Astrocyte of the spinal cord (primary cell): Measurements from ENCODE around the gene PPM1M.

ENCODE experiments used
- DNase-seq: peaks from one replicate; pipeline ENCODE4 v3.0.0; 2011; ENCODE audit warnings: low read depth, low spot score
- H3K4me3 ChIP-seq: 2 replicates; pipeline ENCODE4 v1.5.1; 2011; ENCODE audit warnings: low read depth, mild to moderate bottlenecking, low read length, moderate library complexity
- in situ Hi-C: cut with HindIII; loops from 2 replicates; pipeline ENCODE4 v1.10.0; 2017; ENCODE audit warnings: low sequenced_read_pairs
- TF ChIP-seq, protein P1 (sequence below): IDR thresholded peaks from 2 replicates; pipeline ENCODE4 v1.5.1; 2012; ENCODE audit warnings: low read depth, mild to moderate bottlenecking, low read length, inconsistent platforms

Gene PPM1M

DNA sequence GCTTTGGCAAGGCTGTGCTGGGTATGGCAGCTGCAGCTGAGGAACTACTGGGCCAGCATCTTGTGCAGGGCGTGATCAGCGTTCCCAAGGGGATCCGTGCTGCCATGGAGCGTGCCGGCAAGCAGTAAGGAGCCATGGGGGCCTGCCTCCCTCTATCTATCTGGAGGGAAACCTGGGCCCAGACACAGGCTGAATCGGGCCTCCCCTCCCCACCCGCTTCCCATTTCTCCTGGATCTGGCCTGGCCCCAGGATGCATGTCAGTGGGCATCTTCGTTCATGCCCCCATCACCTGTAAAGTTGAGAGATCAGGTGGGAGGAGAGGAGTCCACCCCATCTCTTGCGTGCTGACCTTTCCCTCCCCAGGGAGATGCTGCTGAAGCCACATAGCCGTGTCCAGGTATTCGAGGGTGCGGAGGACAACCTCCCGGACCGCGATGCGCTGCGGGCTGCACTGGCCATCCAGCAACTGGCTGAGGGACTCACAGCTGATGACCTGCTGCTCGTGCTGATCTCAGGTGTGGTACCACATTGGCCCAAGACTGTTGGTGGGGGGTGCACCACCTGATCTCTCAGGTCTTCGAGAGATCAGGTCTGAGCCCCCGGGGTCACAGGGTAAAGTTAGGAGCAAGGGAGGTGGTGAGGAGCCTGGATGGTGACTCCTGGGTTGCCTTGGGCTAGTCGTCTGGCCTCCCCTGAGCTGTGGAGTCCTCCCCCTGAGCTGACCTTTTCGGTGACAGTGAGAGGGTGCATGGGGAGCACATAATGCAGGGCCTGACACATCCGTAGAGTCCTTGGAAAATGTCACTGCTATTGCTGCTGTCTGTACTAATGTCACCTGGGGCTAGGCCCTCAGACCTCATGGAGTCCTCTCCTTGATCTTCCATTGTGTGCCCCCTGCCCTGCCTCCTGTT, 45.3 kb downstream of the PPM1M start:
- TF ChIP-seq, protein P1, sequence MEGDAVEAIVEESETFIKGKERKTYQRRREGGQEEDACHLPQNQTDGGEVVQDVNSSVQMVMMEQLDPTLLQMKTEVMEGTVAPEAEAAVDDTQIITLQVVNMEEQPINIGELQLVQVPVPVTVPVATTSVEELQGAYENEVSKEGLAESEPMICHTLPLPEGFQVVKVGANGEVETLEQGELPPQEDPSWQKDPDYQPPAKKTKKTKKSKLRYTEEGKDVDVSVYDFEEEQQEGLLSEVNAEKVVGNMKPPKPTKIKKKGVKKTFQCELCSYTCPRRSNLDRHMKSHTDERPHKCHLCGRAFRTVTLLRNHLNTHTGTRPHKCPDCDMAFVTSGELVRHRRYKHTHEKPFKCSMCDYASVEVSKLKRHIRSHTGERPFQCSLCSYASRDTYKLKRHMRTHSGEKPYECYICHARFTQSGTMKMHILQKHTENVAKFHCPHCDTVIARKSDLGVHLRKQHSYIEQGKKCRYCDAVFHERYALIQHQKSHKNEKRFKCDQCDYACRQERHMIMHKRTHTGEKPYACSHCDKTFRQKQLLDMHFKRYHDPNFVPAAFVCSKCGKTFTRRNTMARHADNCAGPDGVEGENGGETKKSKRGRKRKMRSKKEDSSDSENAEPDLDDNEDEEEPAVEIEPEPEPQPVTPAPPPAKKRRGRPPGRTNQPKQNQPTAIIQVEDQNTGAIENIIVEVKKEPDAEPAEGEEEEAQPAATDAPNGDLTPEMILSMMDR = no peak
- no peak overlapping the region for H3K4me3 ChIP-seq
- DNase-seq = no peak
- in situ Hi-C loops = no loop called here

DNA sequence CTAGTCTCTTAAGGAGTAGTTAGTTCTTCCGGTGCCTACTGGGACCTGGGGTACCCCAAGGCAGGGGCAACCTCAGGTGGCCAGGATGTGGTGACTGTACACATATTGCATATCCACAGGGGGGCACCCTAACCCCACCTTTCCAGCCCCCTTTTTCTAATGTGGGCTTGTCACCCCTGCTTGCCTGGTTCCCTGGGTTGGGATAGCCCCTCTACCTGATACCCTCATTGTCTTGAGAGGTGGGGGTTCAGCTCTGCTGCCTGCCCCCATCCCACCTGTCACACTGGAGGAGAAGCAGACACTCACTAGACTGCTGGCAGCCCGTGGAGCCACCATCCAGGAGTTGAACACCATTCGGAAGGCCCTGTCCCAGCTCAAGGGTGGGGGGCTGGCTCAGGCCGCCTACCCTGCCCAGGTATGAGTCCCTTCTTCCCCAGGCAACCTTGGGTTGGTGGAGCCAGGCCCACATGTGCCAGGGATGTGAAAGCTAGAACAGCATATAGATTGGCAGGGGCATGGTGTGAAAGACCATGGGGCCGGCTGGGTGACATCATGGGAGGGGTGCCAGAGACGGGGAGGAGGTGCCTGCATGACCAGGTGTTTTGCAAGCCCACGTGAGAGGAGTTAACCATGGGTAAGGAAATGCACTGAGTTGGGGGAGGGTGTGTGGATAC, 46.1 kb downstream of the PPM1M start:
- no peak for DNase-seq
- TF ChIP-seq, protein P1 = peak; percentile 51
- no peak overlapping the region for H3K4me3 ChIP-seq
- in situ Hi-C loops = no loop called here

DNA sequence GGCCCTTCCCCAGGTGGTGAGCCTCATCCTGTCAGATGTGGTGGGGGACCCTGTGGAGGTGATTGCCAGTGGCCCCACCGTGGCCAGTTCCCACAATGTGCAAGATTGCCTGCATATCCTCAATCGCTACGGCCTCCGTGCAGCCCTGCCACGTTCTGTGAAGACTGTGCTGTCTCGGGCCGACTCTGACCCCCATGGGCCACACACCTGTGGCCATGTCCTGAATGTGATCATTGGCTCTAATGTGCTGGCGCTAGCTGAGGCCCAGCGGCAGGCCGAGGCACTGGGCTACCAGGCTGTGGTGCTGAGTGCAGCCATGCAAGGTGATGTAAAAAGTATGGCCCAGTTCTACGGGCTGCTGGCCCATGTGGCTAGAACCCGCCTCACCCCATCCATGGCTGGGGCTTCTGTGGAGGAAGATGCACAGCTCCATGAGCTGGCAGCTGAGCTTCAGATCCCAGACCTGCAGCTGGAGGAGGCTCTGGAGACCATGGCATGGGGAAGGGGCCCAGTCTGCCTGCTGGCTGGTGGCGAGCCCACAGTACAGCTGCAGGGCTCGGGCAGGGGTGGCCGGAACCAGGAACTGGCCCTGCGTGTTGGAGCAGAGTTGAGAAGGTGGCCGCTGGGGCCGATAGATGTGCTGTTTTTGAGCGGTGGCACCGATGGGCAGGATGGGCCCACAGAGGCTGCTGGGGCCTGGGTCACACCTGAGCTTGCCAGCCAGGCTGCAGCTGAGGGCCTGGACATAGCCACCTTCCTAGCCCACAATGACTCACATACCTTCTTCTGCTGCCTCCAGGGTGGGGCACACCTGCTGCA, 46.9 kb downstream of the PPM1M start:
- in situ Hi-C loops = no loop called here
- TF ChIP-seq, protein P1 = no peak
- no peak for DNase-seq
- no peak overlapping the region for H3K4me3 ChIP-seq

DNA sequence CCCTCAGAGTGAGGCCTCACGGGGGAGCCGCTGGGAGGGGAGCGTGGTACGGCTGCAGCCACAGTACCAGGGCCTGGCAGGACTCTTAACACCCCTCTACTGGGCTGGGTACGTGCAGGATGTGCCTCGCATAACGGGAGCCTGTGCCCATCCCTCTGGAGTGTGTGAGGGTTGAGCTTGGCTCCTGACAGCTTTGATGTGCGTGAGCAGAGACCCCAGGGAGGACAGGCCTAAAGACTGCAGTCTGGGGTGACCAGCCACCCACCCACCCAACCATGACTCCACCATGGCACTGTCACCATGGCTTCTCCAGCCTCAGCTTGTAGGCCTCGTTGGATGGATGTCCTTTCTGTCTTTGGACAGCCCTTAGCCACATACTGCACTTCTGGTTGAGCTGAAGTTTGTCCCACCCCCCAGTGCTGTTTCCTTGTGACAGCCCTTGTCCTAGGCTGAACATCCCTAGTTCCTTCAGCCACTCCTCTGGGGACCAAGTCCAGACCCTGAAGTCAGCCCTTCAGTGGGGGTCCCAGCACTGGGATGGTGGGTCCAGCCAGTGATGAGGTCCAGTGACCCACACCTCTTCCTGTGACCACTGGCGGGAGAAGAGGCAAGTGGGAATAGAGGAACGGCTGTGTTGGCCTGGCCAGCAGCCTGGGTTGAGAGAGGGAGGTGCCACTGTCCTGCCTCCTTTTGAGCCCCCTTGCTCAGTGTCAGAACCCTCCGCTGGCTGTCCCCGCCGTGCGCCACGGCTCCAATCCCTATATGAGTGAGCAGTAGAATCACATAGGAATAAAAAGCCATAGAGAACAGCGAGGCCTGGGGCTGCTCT, 48.1 kb downstream of the PPM1M start:
- H3K4me3 ChIP-seq = no peak overlapping the region
- no peak for DNase-seq
- TF ChIP-seq, protein P1 = no peak
- in situ Hi-C loops = no loop called here

DNA sequence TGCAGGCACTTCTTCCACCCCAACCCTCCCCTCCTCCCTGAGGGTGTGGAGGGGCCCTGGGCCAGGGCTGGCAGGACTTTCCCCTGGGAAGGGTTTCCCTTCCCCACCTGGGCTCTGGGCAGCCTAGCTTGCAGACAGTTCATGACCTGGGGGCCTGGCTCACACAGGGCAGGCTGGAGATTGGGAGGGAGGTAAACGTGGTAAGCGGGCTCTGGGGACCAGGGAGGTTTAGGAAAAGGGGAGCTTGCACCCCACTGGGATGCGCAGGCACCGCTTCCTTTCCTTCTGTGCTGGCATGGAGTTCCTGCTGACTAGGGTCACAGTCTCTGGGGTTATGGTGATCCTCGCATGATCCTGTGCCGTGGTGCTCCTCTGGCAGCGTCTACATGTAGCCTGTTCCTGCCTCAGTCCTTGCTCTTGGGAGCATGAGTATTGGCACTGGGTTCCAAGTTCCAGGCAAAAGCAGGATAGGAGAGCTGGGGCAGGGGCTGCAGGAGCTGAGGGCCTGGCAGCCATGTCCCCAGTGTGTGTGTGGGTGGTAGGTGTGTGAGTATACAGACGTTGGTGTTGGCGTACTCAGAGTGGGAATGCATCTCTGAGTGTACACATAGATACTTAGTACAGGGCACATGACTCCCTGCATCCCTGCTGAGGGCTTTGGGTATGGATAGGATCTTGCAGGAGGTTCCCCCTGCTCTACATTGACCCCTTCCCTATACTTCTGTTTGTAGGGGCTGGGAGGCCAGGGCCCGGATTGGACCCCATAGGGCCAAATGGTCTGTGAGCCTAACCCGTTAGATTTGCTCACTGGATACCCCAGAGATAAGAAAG, 49.0 kb downstream of the PPM1M start:
- in situ Hi-C loops = no loop called here

More for the DNA sequence above, 49.0 kb downstream of the PPM1M start:
- TF ChIP-seq, protein P1 = no peak
- H3K4me3 ChIP-seq = no peak overlapping the region
- DNase-seq = no peak
